ENCODE measurements around the gene SEMA3E.

SEMA3E gene

GRCh38 chr7:83447681-83448080 lies 201.3 kb downstream of the SEMA3E start:
- no peak overlapping the region for H3K27ac ChIP-seq (ENCODE audit: low read depth, low read length, poor library complexity, severe bottlenecking)

GRCh38 chr7:83446102-83446669 lies 202.8 kb downstream of the SEMA3E start:
- Histone ChIP-seq H3K4me1 (ENCODE audit: insufficient read depth, low read length, severe bottlenecking) (no peaks in the 10 kb centered on the region), H3K79me2 (ENCODE audit: insufficient read depth, low read length) (no peaks in the 10 kb centered on the region), H3K4me3 (ENCODE audit: low read depth, low read length, poor library complexity, severe bottlenecking) (no peak overlapping the region), H3F3A (ENCODE audit: insufficient read depth, low read length) (no peaks in the 10 kb centered on the region), H3K9me2 (ENCODE audit: low read depth, low read length) (no peaks in the 10 kb centered on the region), H3K4me2 (ENCODE audit: low read length) (no peak overlapping the region), H3K9me3 (ENCODE audit: low read length) (no peaks in the 10 kb centered on the region), H3K36me3 (ENCODE audit: insufficient read depth, low read length) (no peaks in the 10 kb centered on the region), H3K9ac (ENCODE audit: low read length) (no peak overlapping the region), H2AFZ (ENCODE audit: low read length) (no peak overlapping the region), H3K27ac (ENCODE audit: low read depth, low read length, poor library complexity, severe bottlenecking) (no peak overlapping the region), H4K20me1 (ENCODE audit: insufficient read depth, low read length) (no peaks in the 10 kb centered on the region), H3K27me3 (ENCODE audit: insufficient read depth, low read length) (no peaks in the 10 kb centered on the region)
- no peak for TF ChIP-seq EZH2 (IDR thresholded peaks at IDR 0.05; ENCODE audit: borderline replicate concordance, low read length)
- no peak for TF ChIP-seq CTCF (IDR thresholded peaks at IDR 0.05; ENCODE audit: low read length)

More at GRCh38 chr7:83447681-83448080, 201.3 kb downstream of the SEMA3E start:
- TF ChIP-seq CTCF (IDR thresholded peaks at IDR 0.05; ENCODE audit: low read length) (no peak), EZH2 (IDR thresholded peaks at IDR 0.05; ENCODE audit: borderline replicate concordance, low read length) (no peak)
- H3K9ac ChIP-seq (ENCODE audit: low read length): no peak overlapping the region
- no peak overlapping the region for H2AFZ ChIP-seq (ENCODE audit: low read length)
- H3K4me2 ChIP-seq (ENCODE audit: low read length): no peak overlapping the region
- no peaks in the 10 kb centered on the region for H4K20me1 ChIP-seq (ENCODE audit: insufficient read depth, low read length)
- H3K79me2 ChIP-seq (ENCODE audit: insufficient read depth, low read length): no peaks in the 10 kb centered on the region
- H3K27me3 ChIP-seq (ENCODE audit: insufficient read depth, low read length): no peaks in the 10 kb centered on the region
- H3K9me2 ChIP-seq (ENCODE audit: low read depth, low read length): no peaks in the 10 kb centered on the region
- H3K4me1 ChIP-seq (ENCODE audit: insufficient read depth, low read length, severe bottlenecking): no peaks in the 10 kb centered on the region
- no peak overlapping the region for H3K4me3 ChIP-seq (ENCODE audit: low read depth, low read length, poor library complexity, severe bottlenecking)
- no peaks in the 10 kb centered on the region for H3F3A ChIP-seq (ENCODE audit: insufficient read depth, low read length)
- H3K36me3 ChIP-seq (ENCODE audit: insufficient read depth, low read length): no peaks in the 10 kb centered on the region
- H3K9me3 ChIP-seq (ENCODE audit: low read length): no peaks in the 10 kb centered on the region

- Histone ChIP-seq H3K9me3 (ENCODE audit: low read length) (no peaks in the 10 kb centered on the region), H3F3A (ENCODE audit: insufficient read depth, low read length) (no peaks in the 10 kb centered on the region), H2AFZ (ENCODE audit: low read length) (no peak overlapping the region), H3K4me1 (ENCODE audit: insufficient read depth, low read length, severe bottlenecking) (no peaks in the 10 kb centered on the region), H3K9me2 (ENCODE audit: low read depth, low read length) (no peaks in the 10 kb centered on the region), H3K27me3 (ENCODE audit: insufficient read depth, low read length) (no peaks in the 10 kb centered on the region), H3K27ac (ENCODE audit: low read depth, low read length, poor library complexity, severe bottlenecking) (no peak overlapping the region), H4K20me1 (ENCODE audit: insufficient read depth, low read length) (no peaks in the 10 kb centered on the region), H3K4me2 (ENCODE audit: low read length) (no peak overlapping the region), H3K36me3 (ENCODE audit: insufficient read depth, low read length) (no peaks in the 10 kb centered on the region), H3K4me3 (ENCODE audit: low read depth, low read length, poor library complexity, severe bottlenecking) (no peak overlapping the region), H3K79me2 (ENCODE audit: insufficient read depth, low read length) (no peaks in the 10 kb centered on the region), H3K9ac (ENCODE audit: low read length) (no peak overlapping the region)
- no peak for TF ChIP-seq EZH2 (IDR thresholded peaks at IDR 0.05; ENCODE audit: borderline replicate concordance, low read length)
- no peak for TF ChIP-seq CTCF (IDR thresholded peaks at IDR 0.05; ENCODE audit: low read length)
These were observed 206.0 kb downstream of the SEMA3E start for GRCh38 chr7:83442911-83443310.

Data from OCI-LY1 (cell line).